DOHH2 (cell line): ENCODE results near the gene PCDHA11.

ENCODE experiments used
- CTCF ChIP-seq: fragments of 200-600 bp; sonication (generic); IDR thresholded peaks from one replicate; pipeline ENCODE4 v1.5.1; 2014; ENCODE audit warnings: antibody characterized with exemption, mild to moderate bottlenecking, low read depth, low read length; ENCODE audit not compliant: poor library complexity, severe bottlenecking
- EZH2phosphoT487 ChIP-seq: fragments of 200-600 bp; sonication (generic); IDR thresholded peaks from 2 replicates; pipeline ENCODE4 v1.6.1; 2017; ENCODE audit warnings: borderline replicate concordance, mild to moderate bottlenecking, antibody characterized with exemption, low read length, moderate library complexity, mixed read lengths

- TF ChIP-seq CTCF (no peak), EZH2phosphoT487 (no peak)
Observed at GRCh38 chr5:140835622-140836510, 32.9 kb upstream of the PCDHA11 start.
